Pancreas (tissue), 10 donors: ENCODE results near the gene VSTM5. TPM values are rescaled to one million over a fixed set of nuclear protein-coding genes. Genes with fewer than 3 reads are reported as not detected.

ENCODE experiments used
- ATAC-seq, 4 donors: fragments of 200-7000 bp; cut with Tn5 transposase; one replicate each; pipeline versions ENCODE4 v1.8.0 to v1.9.1; 2020; ENCODE audit warnings: mild to moderate bottlenecking in 4 of 4, moderate library complexity in 4 of 4
- DNase-seq, 6 donors: peaks; one replicate each; pipeline ENCODE4 v3.0.0-alpha.2; 2020
- FAIRE-seq: peaks from 2 replicates; lab custom pipeline; 2012; peaks lifted over from hg19 to GRCh38; lab: Jason Lieb, UNC
- H3K27ac ChIP-seq, 4 donors: fragments of 200-600 bp; sonication (generic); 1 replicate in 3 of 4; 2 replicates in 1 of 4; pipeline versions ENCODE4 v1.5.0 to v1.8.0; 2020
- H3K27me3 ChIP-seq, 4 donors: fragments of 200-600 bp; one replicate each; pipeline ENCODE4 v1.8.0; 2021
- H3K36me3 ChIP-seq, 3 donors: fragments of 200-600 bp; sonication (generic) in 1 of 3; one replicate each; pipeline versions ENCODE4 v1.5.0 to v1.8.0; 2020 to 2021
- H3K4me1 ChIP-seq, 3 donors: fragments of 200-600 bp; one replicate each; pipeline ENCODE4 v1.8.0; 2021
- H3K4me3 ChIP-seq, 4 donors: fragments of 200-600 bp; sonication (generic) in 2 of 4; one replicate each; pipeline versions ENCODE4 v1.5.0 to v1.8.0; 2020 to 2021
- H3K9me3 ChIP-seq, 4 donors: fragments of 200-600 bp; one replicate each; pipeline ENCODE4 v1.8.0; 2021
- CTCF ChIP-seq, 4 donors: fragments of 200-600 bp; sonication (generic) in 3 of 4; IDR thresholded peaks; one replicate each; pipeline versions ENCODE4 v1.5.0 to v1.8.0; 2021; ENCODE audit warnings: antibody characterized with exemption in 4 of 4
- WGBS, 2 donors: extraction: QIAGEN DNeasy Blood & Tissue Kit; methylation state at CpG; one replicate each; pipeline ENCODE4 v1.1.7; 2013; 5-methylcytosine and 5-hydroxymethylcytosine counted together
- intact Hi-C, 3 donors: fragments of 100-400 bp; cut with DNase I; formaldehyde crosslinking; loops; one replicate each; pipeline versions ENCODE4 v1.11.1 to v1.14.2; 2022
- polyA plus RNA-seq, 2 donors: library from polyadenylated mRNA; stranded (reverse); fragments of 200-250 nt; gene quantifications; one replicate each; pipeline ENCODE4 v1.2.3, GENCODE V29; 2013
- total RNA-seq, 6 donors: library from RNA; stranded (reverse); fragmentation: NEBNext Ultra II Directional in 4 of 6; extraction: Animal tissue kit (Norgen Biotek cat#: 25700) in 4 of 6; gene quantifications; one replicate each; pipeline versions ENCODE4 v1.2.1 to v1.2.4, GENCODE V29; 2021 to 2023
- donor health status: healthy with polysubstance abuse.
- donor health status: DM: no; HTN: no; CAD: no; lungs with moderate emphysema.
- donor health status: DM: no; HTN: no; CAD: no.
- donor health status: control.
- donor health status: control.
- donor health status: Bipolar disorder and iron deficiency.
- donor health status: DM: yes; HTN: yes; CAD: no.
- donor health status: DM: no; HTN: no; CAD: no.
- donor health status: DM: no; HTN: no; CAD: no.
- donor health status: DM: yes; HTN: yes; CAD: no.

VSTM5 gene
- total and polyA plus RNA-seq, 8 donors, result 0.18 to 0.31 (median 0.25) TPM

DNA sequence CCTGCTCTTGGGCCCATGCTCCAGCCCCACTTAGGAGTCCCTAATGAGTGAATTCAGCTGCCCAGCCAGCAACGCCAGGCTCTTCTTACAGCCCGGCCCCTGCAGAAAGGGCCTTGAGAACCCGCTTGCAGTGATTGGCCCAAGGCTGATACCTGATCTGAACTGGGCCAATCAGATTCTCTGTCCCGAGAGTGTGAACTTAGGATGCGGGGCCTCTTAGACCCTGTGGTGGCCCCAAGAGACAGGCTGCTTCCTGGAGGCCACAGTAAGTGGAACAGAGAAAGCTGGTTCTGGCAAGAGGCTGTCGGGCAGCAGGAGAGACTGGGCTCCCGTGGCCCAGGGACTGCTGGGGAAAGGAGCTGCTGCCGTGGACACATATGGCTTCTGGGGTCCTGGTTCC is 11.5 kb downstream of the VSTM5 start:
- no peak for TF ChIP-seq CTCF (IDR thresholded peaks at IDR 0.05)
- Histone ChIP-seq H3K27ac (no peak overlapping the region), H3K36me3 (no peaks in the 10 kb centered on the region), H3K27me3 (no peaks in the 10 kb centered on the region), H3K4me1 (no peaks in the 10 kb centered on the region), H3K9me3 (no peaks in the 10 kb centered on the region), H3K4me3 (no peak overlapping the region)
- ATAC-seq (no peak), DNase-seq (no peak), FAIRE-seq (no peak)
- intact Hi-C loops, result no loop called here
- WGBS, 2 donors, result 94 to 96% methylated on average over 8 of the region's 8 CpGs

DNA sequence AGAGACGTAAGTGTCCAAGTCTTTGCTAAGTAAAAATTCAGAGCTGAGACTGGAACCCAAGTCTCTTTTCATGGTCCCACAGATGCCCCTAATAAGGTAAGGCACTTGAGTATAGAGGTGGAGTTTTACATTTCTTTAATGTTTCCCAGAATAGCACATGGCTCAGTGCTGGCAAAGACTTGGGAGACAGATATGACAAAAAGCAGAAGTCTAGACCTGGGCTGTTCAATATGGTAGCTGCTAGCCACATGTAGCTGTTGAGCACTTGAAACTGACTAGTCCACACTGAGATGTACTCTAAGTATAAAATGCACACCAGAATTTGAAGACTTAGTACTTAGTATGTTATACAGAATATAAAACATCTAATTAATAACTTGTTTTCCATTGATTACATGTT is 17.6 kb downstream of the VSTM5 start:
- Histone ChIP-seq H3K36me3 (no peaks in the 10 kb centered on the region), H3K9me3 (no peaks in the 10 kb centered on the region), H3K4me3 (no peak overlapping the region), H3K4me1 (no peaks in the 10 kb centered on the region), H3K27ac (no peak overlapping the region), H3K27me3 (no peaks in the 10 kb centered on the region)
- DNase-seq, result no peak
- 97% methylated on average over 1 of the region's 1 CpG for WGBS, 2 donors
- FAIRE-seq, result no peak
- no peak for ATAC-seq
- TF ChIP-seq CTCF (IDR thresholded peaks at IDR 0.05), result no peak
- intact Hi-C loops, result no loop called here

GRCh38 chr11:93831343-93832127 is 18.9 kb downstream of the VSTM5 start:
- Histone ChIP-seq H3K27ac (no peak overlapping the region), H3K4me3 (no peak overlapping the region), H3K4me1 (peaks cover 0 to 5% (median 5%) of the 10 kb centered on the region in 3 donors), H3K9me3 (no peaks in the 10 kb centered on the region), H3K36me3 (no peaks in the 10 kb centered on the region), H3K27me3 (no peaks in the 10 kb centered on the region)
- WGBS, 2 donors, result 27% methylated on average over 3 of the region's 3 CpGs
- FAIRE-seq, result no peak
- ATAC-seq, result peak in 3 of 4 donors; percentile 22 to 58 (median 23)
- TF ChIP-seq CTCF (IDR thresholded peaks at IDR 0.05), result no peak
- DNase-seq, result no peak
- intact Hi-C loops, result no loop called here

DNA sequence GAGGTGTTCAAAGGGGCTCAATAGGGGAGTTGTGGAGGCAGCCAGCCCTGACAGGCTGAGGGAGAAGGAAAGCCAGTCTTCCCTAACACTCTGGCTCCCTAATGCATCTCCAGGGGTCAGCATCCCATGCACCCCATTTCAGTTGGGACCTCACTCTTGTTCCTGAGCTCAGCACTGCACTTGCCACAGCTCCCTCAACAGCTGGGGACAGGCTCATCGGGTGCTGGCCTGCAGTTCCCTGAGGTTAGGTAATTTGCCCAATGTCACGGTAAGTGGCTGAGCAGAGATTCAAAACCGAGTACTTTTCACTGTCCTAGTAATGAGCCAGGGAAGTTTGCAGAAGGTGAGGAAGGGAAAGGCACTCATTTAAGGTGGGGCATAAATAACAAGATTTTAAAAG is 20.8 kb downstream of the VSTM5 start:
- DNase-seq (no peak), FAIRE-seq (no peak), ATAC-seq (no peak)
- TF ChIP-seq CTCF (IDR thresholded peaks at IDR 0.05), result no peak
- WGBS, 2 donors, result 69 to 75% methylated on average over 3 of the region's 3 CpGs
- Histone ChIP-seq H3K27ac (no peak overlapping the region), H3K4me1 (peaks cover 0 to 5% (median 5%) of the 10 kb centered on the region in 3 donors), H3K36me3 (no peaks in the 10 kb centered on the region), H3K27me3 (no peaks in the 10 kb centered on the region), H3K4me3 (no peak overlapping the region), H3K9me3 (no peaks in the 10 kb centered on the region)
- intact Hi-C loops, result no loop called here

GRCh38 chr11:93827363-93827762 is 23.1 kb downstream of the VSTM5 start:
- no peak overlapping the region for H3K4me3 ChIP-seq
- FAIRE-seq, result no peak
- TF ChIP-seq CTCF (IDR thresholded peaks at IDR 0.05), result no peak
- H3K27ac ChIP-seq, result no peak overlapping the region
- no peaks in the 10 kb centered on the region for H3K36me3 ChIP-seq
- DNase-seq, result peak in 2 of 6 donors; percentile 21 to 38
- no peaks in the 10 kb centered on the region for H3K27me3 ChIP-seq
- no peaks in the 10 kb centered on the region for H3K9me3 ChIP-seq
- WGBS, 2 donors, result 10 to 16% methylated on average over 1 of the region's 1 CpG
- H3K4me1 ChIP-seq, result peaks cover 0 to 5% (median 5%) of the 10 kb centered on the region in 3 donors
- ATAC-seq, result peak; percentile 50 to 91 (median 85)
- intact Hi-C loops, result no loop called here
